Natural killer cell treated with Interleukin-12 subunit alpha and Interleukin-12 subunit beta and Interleukin-15 and Interleukin-18, amount 100 ng/mL, for 72 hours (primary cell): ENCODE data around the gene CHRNA7. TPM values are rescaled to one million over a fixed set of nuclear protein-coding genes. Genes with fewer than 3 reads are reported as not detected.

ENCODE experiments used
- ATAC-seq, 2 donors: fragments of 150-1000 bp; cut with Tn5 transposase in 1 of 2; sonication (Bioruptor Pico), chemical (Tn5 transposase) in 1 of 2; 2 replicates each; pipeline ENCODE4 v1.10.0; 2021
- DNase-seq: peaks from one replicate; pipeline ENCODE4 v3.0.0; 2022; ENCODE audit warnings: low spot score
- H3K27ac Mint-ChIP-seq, 2 donors: 1 replicate in 1 of 2; 2 replicates in 1 of 2; pipeline ENCODE4 v1.8.0; 2022; ENCODE audit warnings: mixed read lengths in 2 of 2, mild to moderate bottlenecking in 1 of 2, moderate library complexity in 1 of 2
- H3K27me3 Mint-ChIP-seq, 2 donors: 1 replicate in 1 of 2; 2 replicates in 1 of 2; pipeline ENCODE4 v1.8.0; 2022; ENCODE audit warnings: mixed read lengths in 2 of 2
- H3K36me3 Mint-ChIP-seq: one replicate; pipeline ENCODE4 v1.8.0; 2022; ENCODE audit warnings: mixed read lengths
- H3K4me1 Mint-ChIP-seq, 2 donors: 1 replicate in 1 of 2; 2 replicates in 1 of 2; pipeline ENCODE4 v1.8.0; 2022; ENCODE audit warnings: low read depth in 2 of 2, mixed read lengths in 2 of 2, mild to moderate bottlenecking in 1 of 2
- H3K4me3 Mint-ChIP-seq: one replicate; pipeline ENCODE4 v1.8.0; 2022; ENCODE audit warnings: mixed read lengths
- H3K9me3 Mint-ChIP-seq: 2 replicates; pipeline ENCODE4 v1.8.0; 2022; ENCODE audit warnings: mixed read lengths
- total RNA-seq, 2 donors: library from RNA; stranded (reverse); gene quantifications; one replicate each; pipeline ENCODE4 v1.2.3, GENCODE V29; 2022

CHRNA7 gene
- total RNA-seq, 2 donors from 2014 or later: 1.2 TPM

- Mint-ChIP-seq H3K9me3 (no peaks in the 10 kb centered on the region), H3K4me1 (no peaks in the 10 kb centered on the region), H3K36me3 (no peaks in the 10 kb centered on the region), H3K27me3 (peaks cover 44 to 55% of the 10 kb centered on the region in 2 donors), H3K4me3 (no peak overlapping the region), H3K27ac (no peak overlapping the region)
- DNase-seq (no peak), ATAC-seq (no peak)
These were observed 5.0 kb downstream of the CHRNA7 start for GRCh38 chr15:32035285-32035684.

- Mint-ChIP-seq H3K4me3 (no peak overlapping the region), H3K27ac (no peak overlapping the region), H3K4me1 (no peaks in the 10 kb centered on the region), H3K36me3 (no peaks in the 10 kb centered on the region), H3K27me3 (peaks cover 48 to 62% of the 10 kb centered on the region in 2 donors), H3K9me3 (no peaks in the 10 kb centered on the region)
- ATAC-seq (no peak), DNase-seq (no peak)
These were observed 6.7 kb downstream of the CHRNA7 start for GRCh38 chr15:32036971-32037370.

GRCh38 chr15:32041294-32041693 is 11.0 kb downstream of the CHRNA7 start:
- ATAC-seq (no peak), DNase-seq (no peak)
- H3K27me3 Mint-ChIP-seq: peaks cover 47 to 71% of the 10 kb centered on the region in 2 donors
- H3K27ac Mint-ChIP-seq: no peak overlapping the region
- no peaks in the 10 kb centered on the region for H3K9me3 Mint-ChIP-seq
- H3K36me3 Mint-ChIP-seq: no peaks in the 10 kb centered on the region
- H3K4me1 Mint-ChIP-seq: no peaks in the 10 kb centered on the region
- no peak overlapping the region for H3K4me3 Mint-ChIP-seq

- Mint-ChIP-seq H3K27ac (no peak overlapping the region), H3K4me1 (no peaks in the 10 kb centered on the region), H3K9me3 (no peaks in the 10 kb centered on the region), H3K4me3 (no peak overlapping the region), H3K36me3 (no peaks in the 10 kb centered on the region), H3K27me3 (peaks cover 42 to 61% of the 10 kb centered on the region in 2 donors)
- no peak for DNase-seq
- no peak for ATAC-seq
These were observed 12.1 kb downstream of the CHRNA7 start for GRCh38 chr15:32042269-32042972.

GRCh38 chr15:32053719-32054118 is 23.4 kb downstream of the CHRNA7 start:
- H3K4me1 Mint-ChIP-seq: no peaks in the 10 kb centered on the region
- DNase-seq (no peak), ATAC-seq (no peak)
- no peaks in the 10 kb centered on the region for H3K9me3 Mint-ChIP-seq
- peaks cover 14 to 34% of the 10 kb centered on the region in 2 donors for H3K27me3 Mint-ChIP-seq
- no peak overlapping the region for H3K4me3 Mint-ChIP-seq
- H3K36me3 Mint-ChIP-seq: no peaks in the 10 kb centered on the region
- no peak overlapping the region for H3K27ac Mint-ChIP-seq

- H3K27me3 Mint-ChIP-seq: peaks cover 12 to 33% of the 10 kb centered on the region in 2 donors
- no peak overlapping the region for H3K27ac Mint-ChIP-seq
- DNase-seq (no peak), ATAC-seq (no peak)
- no peaks in the 10 kb centered on the region for H3K36me3 Mint-ChIP-seq
- H3K4me1 Mint-ChIP-seq: no peaks in the 10 kb centered on the region
- no peak overlapping the region for H3K4me3 Mint-ChIP-seq
- H3K9me3 Mint-ChIP-seq: no peaks in the 10 kb centered on the region
These were observed 27.6 kb downstream of the CHRNA7 start for GRCh38 chr15:32057876-32058425.

- Mint-ChIP-seq H3K36me3 (no peaks in the 10 kb centered on the region), H3K4me3 (no peak overlapping the region), H3K9me3 (no peaks in the 10 kb centered on the region), H3K27me3 (peaks cover 9 to 31% of the 10 kb centered on the region in 2 donors), H3K27ac (no peak overlapping the region), H3K4me1 (no peaks in the 10 kb centered on the region)
- DNase-seq (no peak), ATAC-seq (no peak)
These were observed 30.4 kb downstream of the CHRNA7 start for GRCh38 chr15:32060706-32061105.

GRCh38 chr15:32067115-32067514 is 36.8 kb downstream of the CHRNA7 start:
- ATAC-seq: no peak
- peaks cover 13 to 22% of the 10 kb centered on the region in 2 donors for H3K27me3 Mint-ChIP-seq
- H3K36me3 Mint-ChIP-seq: peaks cover 24% of the 10 kb centered on the region
- no peak for DNase-seq
- H3K27ac Mint-ChIP-seq: no peak overlapping the region
- H3K9me3 Mint-ChIP-seq: peaks cover 16% of the 10 kb centered on the region
- no peaks in the 10 kb centered on the region for H3K4me1 Mint-ChIP-seq
- H3K4me3 Mint-ChIP-seq: no peak overlapping the region

GRCh38 chr15:32089851-32090359 is 59.6 kb downstream of the CHRNA7 start:
- Mint-ChIP-seq H3K27me3 (peaks cover 15 to 19% of the 10 kb centered on the region in 2 donors), H3K36me3 (no peaks in the 10 kb centered on the region), H3K9me3 (no peaks in the 10 kb centered on the region), H3K4me3 (no peak overlapping the region), H3K27ac (no peak overlapping the region), H3K4me1 (no peaks in the 10 kb centered on the region)
- no peak for ATAC-seq
- DNase-seq: no peak

GRCh38 chr15:32091505-32092380 is 61.4 kb downstream of the CHRNA7 start:
- Mint-ChIP-seq H3K4me1 (no peaks in the 10 kb centered on the region), H3K36me3 (no peaks in the 10 kb centered on the region), H3K27ac (no peak overlapping the region), H3K4me3 (no peak overlapping the region), H3K27me3 (peaks cover 18 to 19% of the 10 kb centered on the region in 2 donors), H3K9me3 (no peaks in the 10 kb centered on the region)
- DNase-seq (no peak), ATAC-seq (no peak)

GRCh38 chr15:32096213-32096612 is 65.9 kb downstream of the CHRNA7 start:
- peaks cover 17 to 26% of the 10 kb centered on the region in 2 donors for H3K27me3 Mint-ChIP-seq
- DNase-seq (no peak), ATAC-seq (no peak)
- no peaks in the 10 kb centered on the region for H3K4me1 Mint-ChIP-seq
- no peaks in the 10 kb centered on the region for H3K9me3 Mint-ChIP-seq
- H3K36me3 Mint-ChIP-seq: no peaks in the 10 kb centered on the region
- H3K27ac Mint-ChIP-seq: no peak overlapping the region
- H3K4me3 Mint-ChIP-seq: no peak overlapping the region

- Mint-ChIP-seq H3K9me3 (no peaks in the 10 kb centered on the region), H3K27ac (no peak overlapping the region), H3K36me3 (no peaks in the 10 kb centered on the region), H3K27me3 (peaks cover 8 to 21% of the 10 kb centered on the region in 2 donors), H3K4me3 (no peak overlapping the region), H3K4me1 (no peaks in the 10 kb centered on the region)
- ATAC-seq (no peak), DNase-seq (no peak)
These were observed 66.8 kb downstream of the CHRNA7 start for GRCh38 chr15:32096916-32097617.

- no peak overlapping the region for H3K27ac Mint-ChIP-seq
- ATAC-seq (peak in 1 of 2 donors; percentile 8), DNase-seq (no peak)
- H3K36me3 Mint-ChIP-seq: no peaks in the 10 kb centered on the region
- no peaks in the 10 kb centered on the region for H3K4me1 Mint-ChIP-seq
- H3K9me3 Mint-ChIP-seq: no peaks in the 10 kb centered on the region
- no peak overlapping the region for H3K4me3 Mint-ChIP-seq
- H3K27me3 Mint-ChIP-seq: peaks cover 13 to 21% of the 10 kb centered on the region in 2 donors
These were observed 67.7 kb downstream of the CHRNA7 start for GRCh38 chr15:32098033-32098432.
